Keratinocyte (primary cell): ENCODE results near the gene CTNNA2. TPM values are rescaled to one million over a fixed set of nuclear protein-coding genes. Genes with fewer than 3 reads are reported as not detected.

Experiments
- DNase-seq: peaks from one replicate; pipeline ENCODE4 v3.0.0-alpha.2; 2011; ENCODE audit warnings: low read depth, missing footprints, low spot score
- FAIRE-seq: peaks from 2 replicates; lab custom pipeline; 2011; peaks lifted over from hg19 to GRCh38; lab: Jason Lieb, UNC
- H2AFZ ChIP-seq: 2 replicates; pipeline ENCODE4 v1.6.0; 2012; ENCODE audit warnings: low read length, control low read depth, inconsistent platforms; ENCODE audit not compliant: control insufficient read depth
- H3K27ac ChIP-seq: 2 replicates; pipeline ENCODE4 v1.5.1; 2011; ENCODE audit warnings: low read length; ENCODE audit not compliant: control insufficient read depth, insufficient read depth
- H3K27me3 ChIP-seq: 3 replicates; pipeline ENCODE4 v1.6.0; 2011; ENCODE audit warnings: low read length; ENCODE audit not compliant: control insufficient read depth, insufficient read depth; ENCODE audit errors: extremely low read depth
- H3K36me3 ChIP-seq, 2 experiments: 2 replicates in 1 of 2; 3 replicates in 1 of 2; pipeline ENCODE4 v1.5.1; 2011; ENCODE audit warnings: low read length in 2 of 2, mild to moderate bottlenecking in 1 of 2; ENCODE audit not compliant: control insufficient read depth in 2 of 2, insufficient read depth in 2 of 2; ENCODE audit errors: extremely low read depth in 1 of 2
- H3K4me1 ChIP-seq: 3 replicates; pipeline ENCODE4 v1.5.1; 2011; ENCODE audit warnings: low read length; ENCODE audit not compliant: control insufficient read depth, insufficient read depth; ENCODE audit errors: extremely low read depth
- H3K4me2 ChIP-seq: 3 replicates; pipeline ENCODE4 v1.6.0; 2011; ENCODE audit warnings: low read depth, low read length; ENCODE audit not compliant: control insufficient read depth, insufficient read depth; ENCODE audit errors: extremely low read depth
- H3K4me3 ChIP-seq, 3 experiments: fragments of 200-600 bp in 1 of 3; sonication (generic) in 1 of 3; 2 replicates in 2 of 3; 3 replicates in 1 of 3; pipeline ENCODE4 v1.5.1; 2011 to 2016; ENCODE audit warnings: low read length in 3 of 3, mild to moderate bottlenecking in 3 of 3, control low read depth in 2 of 3, inconsistent platforms in 1 of 3, low read depth in 1 of 3, mixed read lengths in 1 of 3, mixed run types in 1 of 3, moderate library complexity in 1 of 3; ENCODE audit not compliant: control insufficient read depth in 2 of 3, insufficient read depth in 2 of 3; ENCODE audit errors: extremely low read depth in 1 of 3
- H3K79me2 ChIP-seq: 2 replicates; pipeline ENCODE4 v1.6.0; 2012; ENCODE audit warnings: low read length; ENCODE audit not compliant: control insufficient read depth, insufficient read depth
- H3K9ac ChIP-seq: 3 replicates; pipeline ENCODE4 v1.6.0; 2011; ENCODE audit warnings: low read length; ENCODE audit not compliant: control insufficient read depth, insufficient read depth; ENCODE audit errors: extremely low read depth
- H3K9me1 ChIP-seq: 3 replicates; pipeline ENCODE4 v1.6.0; 2011; ENCODE audit warnings: low read length; ENCODE audit not compliant: control insufficient read depth, insufficient read depth; ENCODE audit errors: extremely low read depth
- H3K9me3 ChIP-seq: 2 replicates; pipeline ENCODE4 v1.5.1; 2012; ENCODE audit warnings: low read depth, low read length; ENCODE audit not compliant: control insufficient read depth
- H4K20me1 ChIP-seq: 3 replicates; pipeline ENCODE4 v1.6.0; 2011; ENCODE audit warnings: low read length; ENCODE audit not compliant: control insufficient read depth, insufficient read depth; ENCODE audit errors: extremely low read depth
- EZH2 ChIP-seq: IDR thresholded peaks from one replicate; pipeline ENCODE4 v1.6.1; 2012; ENCODE audit warnings: inconsistent platforms, mild to moderate bottlenecking, low read length, moderate library complexity
- dilution Hi-C: fragments of 300-500 bp; cut with MboI; formaldehyde crosslinking; loops from one replicate; pipeline ENCODE4 v1.7.0; 2020; ENCODE audit warnings: low sequenced_read_pairs; ENCODE audit not compliant: extremely low pct_ligation_motif_present
- polyA plus RNA-seq, 5 experiments: library from polyadenylated mRNA; depleted of rRNA in 3 of 5; stranded (reverse) in 3 of 5; stranded (forward) in 1 of 5; unstranded in 1 of 5; fragments of >200 nt; gene quantifications; 1 replicate in 1 of 5; 2 replicates in 3 of 5; 3 replicates in 1 of 5; pipeline versions ENCODE4 v1.2.1 to v1.2.3, GENCODE V29; 2011 to 2012; ENCODE audit warnings: missing spikeins in 2 of 5, low read depth in 1 of 5, low replicate concordance in 1 of 5
- TF ChIP-seq, protein P1 (sequence below), 3 experiments: IDR thresholded peaks in 1 of 3; conservative IDR thresholded peaks in 1 of 3; optimal IDR thresholded peaks in 1 of 3; 2 replicates in 2 of 3; 3 replicates in 1 of 3; pipeline versions ENCODE3 to v1.5.1; 2011; ENCODE audit warnings: low read length in 3 of 3, mild to moderate bottlenecking in 3 of 3, moderate library complexity in 2 of 3, control low read depth in 1 of 3, inconsistent platforms in 1 of 3; ENCODE audit not compliant: insufficient read depth in 2 of 3; ENCODE audit errors: extremely low read depth in 1 of 3

CTNNA2 gene
- polyA plus RNA-seq, 1 donor (not counting 4 experiments of a cell fraction or from before 2014, with no cell fraction given): not detected

DNA sequence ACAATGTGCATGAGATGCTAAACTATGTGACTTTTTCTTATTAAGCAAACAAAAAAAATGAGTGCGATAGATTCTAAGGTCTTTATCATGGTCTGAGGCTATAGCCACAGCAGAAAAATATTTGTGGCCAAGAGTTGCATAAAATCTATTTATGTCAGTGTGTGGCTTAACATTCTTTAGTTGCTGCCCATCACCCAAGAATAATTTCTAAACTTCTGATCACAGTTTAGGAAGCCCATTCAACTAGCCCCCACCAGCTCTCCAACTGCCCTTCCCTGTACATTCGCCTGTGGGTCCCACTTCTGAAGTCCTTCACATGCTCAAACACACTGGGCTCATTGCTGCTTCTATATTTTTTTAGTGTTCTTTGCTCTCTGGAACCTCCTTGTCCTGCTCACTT, 107.1 kb downstream of the CTNNA2 start:
- H3K4me3 ChIP-seq: no peak overlapping the region
- H3K79me2 ChIP-seq: no peaks in the 10 kb centered on the region
- DNase-seq: no peak
- no peaks in the 10 kb centered on the region for H3K9me1 ChIP-seq
- H3K4me1 ChIP-seq: no peaks in the 10 kb centered on the region
- no peaks in the 10 kb centered on the region for H3K27me3 ChIP-seq
- TF ChIP-seq, protein P1, sequence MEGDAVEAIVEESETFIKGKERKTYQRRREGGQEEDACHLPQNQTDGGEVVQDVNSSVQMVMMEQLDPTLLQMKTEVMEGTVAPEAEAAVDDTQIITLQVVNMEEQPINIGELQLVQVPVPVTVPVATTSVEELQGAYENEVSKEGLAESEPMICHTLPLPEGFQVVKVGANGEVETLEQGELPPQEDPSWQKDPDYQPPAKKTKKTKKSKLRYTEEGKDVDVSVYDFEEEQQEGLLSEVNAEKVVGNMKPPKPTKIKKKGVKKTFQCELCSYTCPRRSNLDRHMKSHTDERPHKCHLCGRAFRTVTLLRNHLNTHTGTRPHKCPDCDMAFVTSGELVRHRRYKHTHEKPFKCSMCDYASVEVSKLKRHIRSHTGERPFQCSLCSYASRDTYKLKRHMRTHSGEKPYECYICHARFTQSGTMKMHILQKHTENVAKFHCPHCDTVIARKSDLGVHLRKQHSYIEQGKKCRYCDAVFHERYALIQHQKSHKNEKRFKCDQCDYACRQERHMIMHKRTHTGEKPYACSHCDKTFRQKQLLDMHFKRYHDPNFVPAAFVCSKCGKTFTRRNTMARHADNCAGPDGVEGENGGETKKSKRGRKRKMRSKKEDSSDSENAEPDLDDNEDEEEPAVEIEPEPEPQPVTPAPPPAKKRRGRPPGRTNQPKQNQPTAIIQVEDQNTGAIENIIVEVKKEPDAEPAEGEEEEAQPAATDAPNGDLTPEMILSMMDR (optimal IDR thresholded peaks at IDR 0.05 in 1 of 3, IDR thresholded peaks at IDR 0.05 in 1 of 3, conservative IDR thresholded peaks at IDR 0.05 in 1 of 3; ENCODE audit: extremely low read depth in 1 of 3, insufficient read depth in 2 of 3, low read length in 3 of 3): no peak
- no peak for TF ChIP-seq EZH2
- H2AFZ ChIP-seq: no peak overlapping the region
- no peaks in the 10 kb centered on the region for H3K36me3 ChIP-seq
- dilution Hi-C loops: no loop called here
- H3K27ac ChIP-seq: no peak overlapping the region
- no peaks in the 10 kb centered on the region for H4K20me1 ChIP-seq
- H3K9ac ChIP-seq: no peak overlapping the region
- no peaks in the 10 kb centered on the region for H3K9me3 ChIP-seq
- no peak for FAIRE-seq
- H3K4me2 ChIP-seq: no peak overlapping the region

DNA sequence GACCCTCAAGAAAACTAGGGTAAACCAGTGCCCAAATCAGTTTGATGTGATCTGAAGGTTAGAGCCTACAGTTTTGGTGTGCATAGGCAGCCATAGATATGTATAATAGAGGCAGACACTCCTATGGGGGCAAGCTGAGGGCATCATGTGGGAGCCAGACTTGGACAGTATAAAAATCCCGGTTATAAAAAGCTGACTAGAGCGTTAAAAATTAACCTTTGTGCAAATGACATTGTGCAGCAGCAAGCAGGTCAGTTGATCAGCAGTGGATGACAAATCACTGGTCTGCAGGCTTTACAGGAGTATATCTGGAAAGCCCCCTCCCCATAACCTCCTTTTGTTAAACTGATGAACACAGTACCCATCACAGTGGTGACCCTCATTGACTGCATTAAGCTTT, 107.8 kb downstream of the CTNNA2 start:
- Histone ChIP-seq H4K20me1 (no peaks in the 10 kb centered on the region), H3K27ac (no peak overlapping the region), H3K4me1 (no peaks in the 10 kb centered on the region), H3K4me2 (no peak overlapping the region), H3K4me3 (no peak overlapping the region), H3K27me3 (no peaks in the 10 kb centered on the region), H3K79me2 (no peaks in the 10 kb centered on the region), H3K9me1 (no peaks in the 10 kb centered on the region), H3K9ac (no peak overlapping the region), H3K9me3 (no peaks in the 10 kb centered on the region), H2AFZ (no peak overlapping the region), H3K36me3 (no peaks in the 10 kb centered on the region)
- dilution Hi-C loops: no loop called here
- DNase-seq (no peak), FAIRE-seq (no peak)
- TF ChIP-seq, protein P1 (optimal IDR thresholded peaks at IDR 0.05 in 1 of 3, IDR thresholded peaks at IDR 0.05 in 1 of 3, conservative IDR thresholded peaks at IDR 0.05 in 1 of 3; ENCODE audit: extremely low read depth in 1 of 3, insufficient read depth in 2 of 3, low read length in 3 of 3): no peak
- TF ChIP-seq EZH2: no peak
